DMS114 treated with DMSO at 0.1 percent for 48 hours (cell line): Measurements from ENCODE around the gene POLR1A.

ENCODE experiments used
- DNase-seq: peaks from one replicate; lab custom pipeline; 2025; ENCODE audit not compliant: unreplicated experiment; lab: John Stamatoyannopoulos, UW

The POLR1A gene

DNA sequence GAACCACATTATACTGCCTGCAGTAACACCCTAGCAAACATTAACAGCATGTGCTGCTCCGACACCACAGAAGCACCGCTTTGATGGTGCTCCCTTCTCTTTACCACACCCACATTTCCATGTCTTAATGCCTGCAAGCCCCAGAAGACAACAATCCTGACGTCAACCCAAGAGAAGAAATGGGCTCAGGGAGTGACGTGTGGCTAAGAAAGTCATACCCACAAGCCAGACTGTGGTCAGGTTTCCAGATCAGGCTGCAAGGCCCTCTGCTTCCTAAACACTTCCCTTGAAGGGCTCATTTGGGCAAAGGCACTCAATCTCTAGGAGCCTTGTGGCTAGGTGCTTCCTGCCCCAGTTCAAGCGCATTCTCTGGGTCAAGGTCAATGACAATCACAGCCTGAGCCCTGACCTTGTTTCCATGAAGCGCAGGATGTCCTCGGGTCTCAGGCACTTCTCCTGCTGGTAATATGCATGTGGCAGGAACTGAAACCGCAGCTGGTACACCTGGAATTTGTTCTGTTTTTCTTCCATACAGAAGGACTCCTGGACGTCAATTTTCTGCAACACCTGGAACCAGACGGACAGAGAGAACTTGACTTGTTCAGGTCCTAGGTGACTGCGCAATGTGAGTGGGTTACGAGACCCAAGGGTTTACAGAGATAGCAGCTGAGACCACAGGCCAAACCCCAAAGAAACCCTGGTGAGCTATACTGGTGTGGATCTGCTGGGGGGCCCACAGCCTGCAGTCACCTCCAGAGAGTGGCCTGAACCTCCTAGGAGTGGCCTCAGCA, 67.2 kb downstream of the POLR1A start:
- DNase-seq, result no peak

DNA sequence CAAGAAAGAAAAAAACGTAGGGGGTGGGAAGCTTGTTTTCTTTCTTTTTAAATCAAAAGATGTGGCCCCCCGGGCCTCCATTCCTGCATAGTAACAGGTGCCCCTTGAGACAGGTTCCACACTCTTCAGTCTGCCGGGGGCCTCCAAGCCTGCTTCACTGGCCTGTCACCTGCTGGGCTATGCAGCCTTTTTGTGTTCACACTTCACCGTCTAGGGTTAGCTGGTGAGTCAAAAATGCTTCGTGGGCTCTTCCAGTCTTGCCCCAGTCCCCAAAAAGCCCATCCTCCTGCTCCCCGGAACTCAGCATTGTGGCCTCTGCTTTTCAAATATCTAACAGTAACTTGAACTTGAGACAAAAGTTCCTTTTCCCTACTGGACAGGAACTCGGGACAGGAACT, 67.9 kb downstream of the POLR1A start:
- no peak for DNase-seq

DNA sequence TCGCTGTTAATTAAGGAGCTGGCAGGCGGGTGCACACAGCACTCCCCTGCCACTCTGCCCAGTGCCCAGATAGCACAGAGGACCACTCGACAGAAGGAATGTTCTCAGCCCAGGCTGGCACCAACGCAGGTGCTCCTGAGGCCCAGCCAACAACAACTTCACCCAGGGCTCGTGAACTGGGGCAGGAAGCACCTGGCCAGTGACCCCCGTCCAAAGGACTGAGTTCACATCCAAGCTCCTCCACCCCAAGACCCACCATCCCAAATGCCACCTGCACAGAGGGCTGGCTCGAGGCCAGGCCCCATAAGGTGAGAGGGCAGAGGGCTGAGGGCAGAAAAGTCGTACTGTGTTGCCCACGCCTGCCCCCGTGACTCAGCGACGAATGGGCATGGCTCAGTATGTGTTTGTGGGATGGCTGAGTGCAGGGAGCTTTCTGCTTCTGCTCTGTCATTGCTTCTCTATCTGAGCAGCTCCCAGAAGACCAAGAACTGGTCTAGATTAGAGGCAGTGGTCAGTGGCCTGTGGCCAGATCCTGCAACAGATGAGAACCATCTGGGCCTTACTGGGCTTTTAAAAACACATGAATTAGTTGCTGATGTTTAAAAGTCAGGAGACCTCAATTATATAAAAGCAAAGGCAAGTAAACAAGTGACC, 68.4 kb downstream of the POLR1A start:
- no peak for DNase-seq

DNA sequence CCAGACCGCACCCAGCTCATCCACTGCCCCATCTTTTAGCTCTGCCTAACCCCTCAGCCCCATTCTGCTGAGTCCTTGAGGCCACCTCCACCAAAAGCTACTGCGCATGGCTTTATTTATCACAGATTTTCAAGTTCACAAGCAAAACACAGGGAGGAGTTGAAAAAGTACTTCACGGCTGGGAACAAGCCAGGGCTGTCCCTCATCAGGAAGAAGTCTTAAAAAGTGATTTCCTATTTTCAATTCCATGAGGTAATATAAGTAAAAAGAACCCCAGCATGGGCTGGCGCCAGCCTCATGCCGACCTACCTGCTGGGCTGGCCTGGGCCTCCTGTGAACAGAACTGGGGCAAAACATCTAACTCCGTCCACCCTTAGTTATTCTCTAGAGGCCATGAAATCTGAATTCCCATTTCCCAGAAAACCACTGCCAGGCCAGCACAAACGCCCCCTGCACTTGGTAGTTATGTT, 69.0 kb downstream of the POLR1A start:
- DNase-seq, result no peak

DNA sequence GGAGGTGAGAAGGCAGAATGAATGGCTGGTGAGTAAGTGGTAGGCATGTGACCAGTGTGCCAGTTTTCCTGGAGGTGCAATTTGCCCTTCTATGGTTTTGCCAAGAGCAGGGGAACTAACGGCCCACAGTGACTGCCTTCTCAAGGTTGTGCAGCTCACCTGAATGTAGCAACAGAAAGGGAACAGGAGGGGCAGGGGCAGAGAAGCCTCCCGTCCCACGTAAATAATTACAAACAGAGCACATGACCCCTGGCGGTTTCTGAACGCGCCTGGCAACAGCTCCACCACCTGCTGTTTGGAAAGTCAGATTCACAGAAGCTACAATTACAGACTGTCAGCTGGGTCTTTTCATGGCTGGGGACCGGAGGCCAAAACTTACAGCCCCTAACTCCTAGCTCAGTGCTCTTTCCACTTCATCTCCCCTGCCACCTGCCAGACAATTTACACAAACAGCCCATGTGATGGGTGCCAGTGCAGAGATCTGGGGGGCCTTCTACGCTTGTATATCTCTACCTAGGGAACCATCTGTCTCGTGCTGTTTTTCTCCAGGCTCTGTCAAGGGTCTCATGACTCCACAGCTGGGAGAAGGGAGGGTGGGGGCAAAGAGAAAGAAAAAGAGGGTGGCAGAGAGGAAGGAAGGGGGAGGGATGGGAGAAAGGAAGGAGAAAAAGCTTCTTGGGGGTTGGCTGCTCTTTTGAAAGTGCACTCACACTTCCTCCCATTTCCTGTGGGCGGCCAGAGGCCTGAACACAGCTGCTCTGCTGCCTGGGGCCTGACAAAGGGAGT, 69.6 kb downstream of the POLR1A start:
- DNase-seq, result no peak

DNA sequence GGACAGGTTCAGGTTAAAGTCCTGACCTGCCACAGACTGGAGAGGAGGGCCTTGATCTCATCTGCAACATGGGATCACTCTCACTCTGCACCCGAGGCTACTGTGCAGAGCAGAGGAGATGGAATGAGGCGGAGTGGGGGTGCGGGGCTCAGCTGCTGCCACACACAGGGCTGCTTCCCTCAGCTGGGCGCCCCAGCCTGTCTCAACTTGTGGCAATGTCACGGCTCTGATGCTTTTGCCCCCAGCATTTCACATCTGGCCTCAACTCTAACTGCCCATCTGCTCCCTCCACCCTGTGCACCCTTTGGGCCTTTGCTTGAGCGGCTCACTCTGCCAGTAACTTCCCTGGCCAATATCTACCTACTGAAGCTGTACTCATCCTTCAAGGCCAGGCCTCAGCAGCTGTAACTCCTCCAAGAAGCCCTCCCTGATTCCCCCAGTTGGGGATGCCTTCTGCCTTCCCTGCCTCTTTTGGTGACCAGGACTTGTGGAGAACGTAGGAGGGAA, 70.3 kb downstream of the POLR1A start:
- DNase-seq, result no peak

DNA sequence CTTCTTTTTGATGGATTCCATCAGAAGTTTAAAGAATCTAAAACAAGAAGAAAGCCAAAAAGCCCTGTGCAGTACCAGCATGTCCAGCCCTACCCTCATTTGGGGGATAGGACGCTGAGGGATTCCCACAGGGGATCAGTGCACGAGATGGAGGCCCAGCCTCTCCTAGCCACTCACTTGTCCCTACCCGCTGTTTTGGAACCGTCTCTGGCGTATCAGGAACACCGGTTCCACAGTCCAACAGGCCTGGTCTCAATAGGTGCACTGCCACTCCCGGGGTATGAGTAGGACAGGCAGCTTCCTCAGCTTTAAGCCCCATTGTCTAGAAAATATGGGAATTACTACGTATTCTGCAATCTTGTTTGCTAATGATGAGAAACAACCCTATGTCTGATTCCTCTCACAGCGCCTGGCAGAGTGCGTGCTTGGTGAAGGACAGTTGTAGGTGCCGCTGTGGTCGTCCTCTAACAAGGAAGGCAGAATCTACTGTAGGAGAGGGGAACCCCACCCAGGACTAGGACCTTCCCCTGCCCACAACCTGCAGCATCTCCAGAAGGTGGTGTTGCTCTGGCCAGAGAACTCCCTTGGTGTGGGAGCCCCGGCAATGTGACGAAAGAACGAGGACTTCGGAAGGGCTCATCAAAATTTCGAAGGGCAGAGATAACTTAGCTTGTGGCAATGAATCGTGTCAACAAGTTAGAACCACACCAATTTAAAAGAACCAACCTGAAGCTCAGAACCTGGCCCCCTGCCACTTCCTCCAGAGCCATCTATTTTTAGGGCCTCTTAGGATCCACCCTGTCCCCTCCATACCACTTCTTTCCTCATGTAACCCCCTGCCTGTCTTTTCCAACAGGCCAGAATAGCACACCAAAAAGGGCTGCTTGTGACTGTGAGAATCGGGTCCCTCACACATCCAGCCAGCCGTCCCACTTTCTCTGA, 71.7 kb downstream of the POLR1A start:
- DNase-seq, result no peak

DNA sequence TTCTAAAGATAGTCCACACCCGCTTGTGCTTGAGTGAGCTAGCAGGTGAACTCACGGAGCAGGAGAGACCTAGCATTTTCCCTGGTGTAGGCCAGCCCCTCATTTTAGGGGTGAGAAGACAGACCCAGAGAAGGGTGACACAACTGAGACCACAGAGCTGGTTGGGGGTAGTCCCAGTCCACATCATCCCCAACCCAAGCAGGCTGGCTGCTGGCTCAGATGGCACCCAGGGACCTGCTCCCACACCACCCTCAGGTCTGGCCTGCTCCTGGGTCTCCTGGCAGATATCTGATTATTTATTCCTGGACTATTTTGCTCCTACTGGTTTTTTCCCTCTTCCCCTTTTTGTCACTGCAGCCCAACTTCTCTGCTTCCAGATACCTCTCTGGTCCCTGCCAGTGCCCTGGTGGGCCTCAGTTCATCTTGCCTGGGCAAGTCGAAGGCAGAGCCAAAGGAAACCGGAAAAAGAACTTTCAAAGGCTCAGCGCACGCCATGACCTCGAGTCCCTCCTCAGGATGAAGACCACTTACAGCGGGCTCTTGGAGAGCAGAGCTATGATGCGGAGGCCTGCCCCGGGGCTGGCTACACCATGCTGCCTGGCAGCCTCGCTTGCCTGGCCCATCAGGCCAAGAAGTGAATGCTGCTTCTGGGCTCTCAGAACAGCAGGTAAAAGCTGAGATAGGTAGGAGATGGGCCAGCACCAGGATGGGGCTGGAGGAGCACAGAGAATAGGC, 72.7 kb downstream of the POLR1A start:
- no peak for DNase-seq

DNA sequence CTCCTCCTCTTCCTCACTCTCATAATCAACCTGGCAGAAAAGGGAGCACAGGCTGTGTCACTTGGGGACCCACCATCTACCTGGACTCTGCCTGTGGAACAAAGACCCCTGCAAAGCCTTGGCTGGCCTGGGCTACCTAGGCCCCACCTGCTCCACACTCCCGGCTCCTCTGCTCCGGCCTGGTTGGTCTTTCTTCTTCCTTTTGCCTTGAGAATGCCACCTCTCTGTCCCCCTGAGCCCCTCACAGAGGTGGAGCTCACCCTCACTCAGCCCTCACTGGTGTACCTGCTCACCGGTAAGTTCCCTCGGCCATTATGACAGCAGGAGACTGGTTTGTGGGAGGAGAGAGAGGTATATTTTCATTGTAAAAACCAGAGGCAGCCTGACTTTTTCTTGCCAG, 74.1 kb downstream of the POLR1A start:
- DNase-seq, result no peak

DNA sequence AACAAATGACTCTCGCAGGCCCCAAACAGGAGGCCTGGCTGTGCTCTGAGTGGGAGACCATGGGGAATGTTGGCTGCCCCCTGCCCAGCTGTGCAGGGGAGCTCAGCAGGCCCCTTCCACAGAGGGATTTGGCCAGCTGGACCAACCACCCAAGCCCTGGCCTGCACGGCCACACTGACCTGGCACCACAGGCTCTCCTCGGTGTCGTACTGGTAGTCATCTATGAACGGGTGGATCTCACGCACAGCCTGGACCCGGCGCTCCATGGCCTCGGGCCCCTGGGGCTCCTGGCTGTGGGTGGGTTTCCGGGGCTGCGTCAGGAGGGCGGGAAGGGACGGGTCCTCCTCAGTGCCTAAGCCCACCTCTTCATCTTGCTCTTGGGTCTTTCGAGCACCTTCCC, 74.5 kb downstream of the POLR1A start:
- no peak for DNase-seq

DNA sequence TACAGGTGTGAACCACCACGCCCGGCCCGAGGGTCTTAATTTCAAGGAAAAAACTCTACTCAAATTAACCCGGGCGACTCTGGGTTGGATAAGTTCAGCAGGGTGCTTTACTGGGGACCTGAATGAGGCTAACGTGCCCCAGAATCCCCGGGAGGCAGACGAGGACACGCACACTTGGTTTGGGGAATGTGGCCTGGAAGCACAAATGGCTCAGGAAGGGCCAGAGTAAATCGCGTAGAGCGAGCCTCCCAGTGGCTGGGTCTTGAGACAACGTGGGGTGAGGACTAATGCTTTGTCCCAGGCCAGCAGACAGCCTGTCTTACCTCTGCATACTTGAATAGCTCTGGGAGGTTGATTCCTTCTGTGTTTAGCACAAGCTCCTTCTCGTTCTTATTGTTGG, 75.8 kb downstream of the POLR1A start:
- DNase-seq, result no peak

DNA sequence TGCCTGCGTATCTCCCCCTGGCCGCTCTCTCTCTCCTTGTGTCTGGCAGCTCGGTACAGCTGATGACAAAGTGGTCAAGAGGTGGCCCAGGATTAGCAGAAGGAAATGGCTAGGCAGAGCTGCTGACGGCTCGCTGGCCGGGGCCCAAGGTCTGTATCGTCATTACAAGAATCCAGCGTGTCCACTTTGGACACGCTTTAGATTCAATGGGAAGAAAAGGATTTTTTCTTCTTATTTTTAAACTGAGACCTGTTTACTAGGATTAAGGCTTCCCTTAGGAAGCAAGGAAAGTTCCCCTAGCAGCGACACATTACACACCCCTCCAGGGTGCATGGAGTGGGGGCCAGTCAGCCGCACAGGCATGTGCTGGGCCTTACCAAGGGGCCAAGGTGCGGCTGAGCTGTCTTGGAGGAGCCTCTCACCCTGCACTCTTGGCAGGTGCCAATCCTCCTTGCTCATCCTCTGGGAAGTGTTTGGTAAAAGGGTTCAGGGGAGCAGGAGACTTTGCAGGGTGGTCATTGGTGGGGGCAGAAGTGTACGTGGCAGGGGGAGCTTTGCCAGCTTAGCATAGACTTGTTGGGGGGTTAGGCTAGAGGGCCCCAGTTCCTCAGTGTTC, 76.8 kb downstream of the POLR1A start:
- DNase-seq, result no peak

DNA sequence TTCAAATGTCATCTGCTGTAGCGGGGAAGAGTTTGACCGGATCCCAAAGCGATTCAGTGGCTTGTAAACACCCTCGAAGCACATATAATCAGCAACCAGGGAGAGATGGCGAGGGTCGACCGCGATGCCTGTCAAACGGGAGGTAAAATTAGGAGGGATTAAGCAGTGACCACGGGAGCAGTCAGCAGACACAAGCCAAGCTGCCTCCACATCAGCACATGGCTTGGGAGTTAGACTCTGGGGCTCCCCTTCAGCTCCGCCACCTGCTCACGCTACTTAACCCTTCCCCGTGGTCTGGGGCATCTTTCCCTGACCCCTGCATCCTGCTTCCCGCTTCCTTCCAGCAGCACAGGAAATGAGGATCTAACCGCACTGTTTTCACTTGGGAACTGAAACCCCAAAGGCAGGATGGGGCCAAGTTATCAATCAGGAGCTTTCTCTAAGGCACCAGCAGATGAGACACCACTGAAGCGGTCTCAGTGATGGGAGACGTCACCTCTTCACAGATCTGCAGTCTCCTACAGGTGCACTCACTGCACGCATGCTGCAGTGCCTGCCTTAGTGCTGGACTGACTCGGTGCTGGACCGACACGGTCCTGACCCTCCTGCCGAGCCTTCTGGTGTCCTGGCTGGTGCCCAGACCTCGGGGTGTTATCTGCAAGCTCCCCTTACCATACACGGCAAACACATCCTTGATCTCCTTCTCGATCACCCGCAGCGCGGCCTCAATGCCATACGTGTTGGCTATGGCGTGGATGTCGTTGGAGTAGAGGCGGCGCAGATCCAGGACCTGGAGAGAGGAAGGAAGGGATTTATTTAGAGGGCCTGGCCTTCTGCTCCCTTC, 77.5 kb downstream of the POLR1A start:
- DNase-seq, result no peak

DNA sequence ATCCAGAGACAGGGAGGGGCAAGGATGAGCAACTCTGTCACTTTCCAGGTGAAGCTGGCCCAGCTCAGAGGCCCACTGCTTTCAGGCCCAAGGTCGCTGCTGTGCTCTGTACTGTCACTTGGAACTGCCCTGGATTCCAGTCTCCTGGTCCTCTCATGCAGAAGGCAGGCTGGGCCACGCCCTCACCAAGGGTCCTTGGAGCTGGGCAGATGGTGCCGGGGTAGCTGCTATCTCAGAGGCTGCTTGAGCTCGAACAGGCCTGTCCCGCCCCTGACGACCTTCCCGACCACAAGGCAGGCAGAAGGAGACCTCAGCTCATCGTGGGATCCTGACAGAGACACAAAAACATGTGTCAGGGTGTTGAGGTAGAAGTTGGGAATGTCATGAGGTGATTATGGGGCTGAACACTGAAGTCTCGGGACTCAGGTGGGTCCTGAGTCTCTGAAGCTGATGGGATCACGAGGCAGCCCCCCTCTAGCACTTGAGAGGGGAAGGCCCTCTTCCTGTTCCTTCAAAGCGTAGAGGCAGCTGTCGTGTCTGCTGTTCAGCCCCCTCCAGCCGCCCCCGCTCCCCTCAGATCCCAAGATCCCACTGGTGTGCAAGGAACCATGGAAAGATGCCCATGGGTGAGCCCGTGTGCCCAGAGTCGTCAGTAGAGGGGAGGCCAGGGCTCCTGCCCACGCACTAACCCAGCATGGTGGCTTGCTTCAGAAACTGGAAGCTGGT, 78.3 kb downstream of the POLR1A start:
- DNase-seq, result no peak

DNA sequence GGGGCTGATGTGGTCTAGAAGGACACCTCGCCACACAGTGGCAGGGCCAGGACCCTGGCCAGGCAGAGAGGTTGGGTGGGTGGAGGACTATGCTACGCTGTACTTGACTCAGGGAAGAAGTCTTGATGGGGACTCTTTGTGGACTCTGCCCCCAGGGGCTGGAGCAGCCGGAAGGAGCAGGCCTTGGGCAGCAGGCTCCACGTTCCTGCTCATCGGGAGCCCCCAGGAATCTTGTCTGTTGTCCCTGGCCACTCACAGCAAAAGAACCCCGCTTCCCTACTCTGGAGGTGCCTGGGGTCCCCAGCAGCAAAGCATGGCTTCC, 79.0 kb downstream of the POLR1A start:
- DNase-seq, result no peak

DNA sequence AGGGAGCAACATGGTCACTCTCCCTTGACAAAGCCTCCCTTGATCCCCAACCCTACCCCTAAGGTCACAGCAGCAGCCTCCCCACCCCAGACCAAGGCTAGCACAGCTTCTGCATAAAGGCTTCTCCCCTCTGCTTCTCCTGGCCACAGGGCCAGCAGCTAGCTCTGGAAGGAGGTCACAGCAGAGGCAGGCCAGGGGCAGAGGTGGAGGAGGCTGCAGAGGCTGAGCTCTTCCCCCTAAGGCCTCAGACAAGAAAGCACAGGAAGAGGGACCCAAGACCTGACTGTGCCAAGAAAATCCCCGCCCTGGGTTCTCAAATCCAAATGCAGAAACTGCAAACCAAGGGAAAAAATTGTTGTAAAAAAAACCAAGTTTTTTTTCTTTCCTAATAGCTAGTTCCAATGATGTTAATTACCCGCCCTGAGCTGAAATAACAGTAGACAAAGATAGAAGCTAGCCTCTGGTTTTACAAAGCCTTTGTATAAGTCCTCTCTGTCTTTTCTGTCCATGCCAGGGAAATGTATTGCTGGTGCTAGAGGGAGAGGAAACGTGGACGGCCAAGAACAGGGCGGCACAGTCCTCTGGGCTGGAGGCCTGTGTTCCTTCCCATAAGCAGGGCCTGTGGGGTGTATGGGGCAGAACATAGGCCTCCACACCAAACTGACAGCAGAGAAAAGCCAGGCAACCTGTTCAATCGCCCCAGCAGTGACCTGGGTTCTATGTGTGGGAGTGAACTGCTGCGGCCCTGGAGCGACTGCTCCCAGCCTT, 79.5 kb downstream of the POLR1A start:
- DNase-seq, result no peak

DNA sequence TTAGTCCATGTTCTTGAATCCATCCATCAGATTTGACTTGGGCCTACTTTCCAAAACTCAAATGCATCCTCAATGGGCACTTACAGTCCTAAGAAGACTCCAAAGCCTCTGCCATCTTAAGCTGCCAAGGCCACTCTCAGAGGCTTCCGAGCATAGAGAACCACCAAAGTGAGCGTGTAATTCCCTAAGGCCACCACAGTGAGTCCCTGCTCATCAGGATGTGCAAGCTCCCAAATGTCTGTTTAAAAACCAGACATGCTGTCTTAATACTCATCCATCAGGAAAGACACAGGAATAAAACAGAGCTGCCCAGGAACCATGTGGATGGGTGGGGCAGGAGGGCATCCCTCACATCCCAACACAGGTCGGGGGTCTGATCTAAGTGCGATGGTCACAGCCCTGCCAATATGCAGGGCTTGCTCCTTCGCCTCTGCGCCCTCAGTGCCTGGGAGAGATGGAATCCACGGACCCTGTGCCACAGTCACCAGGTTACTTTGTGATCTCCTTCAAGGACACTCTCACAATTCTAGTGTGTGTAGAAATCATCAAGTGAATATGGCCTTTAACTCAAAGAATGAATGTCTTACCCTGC, 80.4 kb downstream of the POLR1A start:
- DNase-seq, result no peak
